Measurements from ENCODE around the gene UPP1.

DNA sequence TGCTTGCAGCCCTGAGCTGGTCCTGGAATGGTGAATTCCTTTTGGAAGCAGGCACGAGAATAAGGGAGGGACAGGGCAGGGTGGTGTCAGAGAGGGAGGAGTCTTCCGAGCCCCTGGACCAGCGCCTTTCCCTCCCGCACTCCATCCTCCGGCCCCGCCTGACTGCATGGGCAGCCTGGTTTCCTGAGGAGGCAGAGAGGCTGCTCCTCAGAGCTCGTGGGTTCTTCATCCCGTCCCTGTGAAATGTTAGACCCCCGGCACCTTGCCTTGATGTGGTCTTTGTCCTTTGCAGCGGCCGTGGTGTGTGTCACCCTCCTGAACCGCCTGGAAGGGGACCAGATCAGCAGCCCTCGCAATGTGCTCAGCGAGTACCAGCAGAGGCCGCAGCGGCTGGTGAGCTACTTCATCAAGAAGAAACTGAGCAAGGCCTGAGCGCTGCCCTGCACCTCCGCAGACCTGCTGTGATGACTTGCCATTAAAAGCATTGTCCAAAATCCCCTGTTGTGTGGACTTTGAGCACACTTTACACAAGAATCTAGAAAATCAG, 18.9 kb downstream of the UPP1 start:
- TF ChIP-seq MAZ (IDR thresholded peaks at IDR 0.05; ENCODE audit: borderline replicate concordance, low read depth, low read length) (no peak), MXI1 (IDR thresholded peaks at IDR 0.05; ENCODE audit: borderline replicate concordance, low read depth, low read length) (no peak), POLR2A (IDR thresholded peaks at IDR 0.05; ENCODE audit: low read depth, low read length) (no peak)
- TF ChIP-seq, protein P1, sequence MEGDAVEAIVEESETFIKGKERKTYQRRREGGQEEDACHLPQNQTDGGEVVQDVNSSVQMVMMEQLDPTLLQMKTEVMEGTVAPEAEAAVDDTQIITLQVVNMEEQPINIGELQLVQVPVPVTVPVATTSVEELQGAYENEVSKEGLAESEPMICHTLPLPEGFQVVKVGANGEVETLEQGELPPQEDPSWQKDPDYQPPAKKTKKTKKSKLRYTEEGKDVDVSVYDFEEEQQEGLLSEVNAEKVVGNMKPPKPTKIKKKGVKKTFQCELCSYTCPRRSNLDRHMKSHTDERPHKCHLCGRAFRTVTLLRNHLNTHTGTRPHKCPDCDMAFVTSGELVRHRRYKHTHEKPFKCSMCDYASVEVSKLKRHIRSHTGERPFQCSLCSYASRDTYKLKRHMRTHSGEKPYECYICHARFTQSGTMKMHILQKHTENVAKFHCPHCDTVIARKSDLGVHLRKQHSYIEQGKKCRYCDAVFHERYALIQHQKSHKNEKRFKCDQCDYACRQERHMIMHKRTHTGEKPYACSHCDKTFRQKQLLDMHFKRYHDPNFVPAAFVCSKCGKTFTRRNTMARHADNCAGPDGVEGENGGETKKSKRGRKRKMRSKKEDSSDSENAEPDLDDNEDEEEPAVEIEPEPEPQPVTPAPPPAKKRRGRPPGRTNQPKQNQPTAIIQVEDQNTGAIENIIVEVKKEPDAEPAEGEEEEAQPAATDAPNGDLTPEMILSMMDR (conservative IDR thresholded peaks at IDR 0.05; ENCODE audit: low read depth, low read length) = no peak

Measured in IMR-90 (cell line).